ENCODE measurements around the gene ZNF512.
"Not testable (repeated sequence)": the region's sequence is repeated elsewhere in the genome, so short reads cannot be mapped to it uniquely, and the experiment has no call there.

ZNF512 gene

DNA sequence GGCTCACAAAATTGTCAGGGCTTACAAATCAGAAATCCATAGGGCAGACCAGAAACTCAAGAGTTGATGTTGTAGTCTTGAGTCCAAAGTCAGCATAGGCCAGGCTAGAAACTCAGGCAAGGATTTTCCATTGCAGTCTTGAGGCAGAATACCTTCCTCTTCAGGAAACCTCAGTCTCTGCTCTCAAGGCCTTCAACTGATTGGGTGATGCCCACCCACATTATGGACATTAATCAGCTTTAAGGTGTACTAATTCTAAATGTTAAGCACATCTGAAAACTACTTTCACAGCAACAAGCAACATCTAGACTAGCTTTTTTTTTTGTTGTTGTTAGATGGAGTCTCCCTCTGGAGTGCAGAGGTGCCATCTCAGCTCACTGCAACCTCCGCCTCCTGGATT lies 31.3 kb upstream of the ZNF512 start:
- no peak overlapping the region for H3K4me3 ChIP-seq (ENCODE audit: low read length, poor library complexity, severe bottlenecking)
- no peaks in the 10 kb centered on the region for H4K20me1 ChIP-seq (ENCODE audit: insufficient read depth, low read length, poor library complexity, severe bottlenecking)
- no peak overlapping the region for H3K4me2 ChIP-seq (ENCODE audit: low read depth, low read length, poor library complexity, severe bottlenecking)
- no peak overlapping the region for H3K9ac ChIP-seq (ENCODE audit: low read depth, low read length, poor library complexity, severe bottlenecking)
- H2AFZ ChIP-seq (ENCODE audit: low read length), result no peak overlapping the region
- no peaks in the 10 kb centered on the region for H3F3A ChIP-seq (ENCODE audit: low read depth)
- no peaks in the 10 kb centered on the region for H3K9me3 ChIP-seq (ENCODE audit: insufficient read depth, low read depth, low read length)
- H3K4me1 ChIP-seq (ENCODE audit: insufficient read depth, low read length, poor library complexity, severe bottlenecking), result no peaks in the 10 kb centered on the region
- no peaks in the 10 kb centered on the region for H3K36me3 ChIP-seq (ENCODE audit: insufficient read depth, low read length)
- H3K79me2 ChIP-seq (ENCODE audit: insufficient read depth, low read length), result no peaks in the 10 kb centered on the region
- TF ChIP-seq EZH2phosphoT487 (IDR thresholded peaks at IDR 0.05; ENCODE audit: borderline replicate concordance), result no peak
- TF ChIP-seq, protein P1, sequence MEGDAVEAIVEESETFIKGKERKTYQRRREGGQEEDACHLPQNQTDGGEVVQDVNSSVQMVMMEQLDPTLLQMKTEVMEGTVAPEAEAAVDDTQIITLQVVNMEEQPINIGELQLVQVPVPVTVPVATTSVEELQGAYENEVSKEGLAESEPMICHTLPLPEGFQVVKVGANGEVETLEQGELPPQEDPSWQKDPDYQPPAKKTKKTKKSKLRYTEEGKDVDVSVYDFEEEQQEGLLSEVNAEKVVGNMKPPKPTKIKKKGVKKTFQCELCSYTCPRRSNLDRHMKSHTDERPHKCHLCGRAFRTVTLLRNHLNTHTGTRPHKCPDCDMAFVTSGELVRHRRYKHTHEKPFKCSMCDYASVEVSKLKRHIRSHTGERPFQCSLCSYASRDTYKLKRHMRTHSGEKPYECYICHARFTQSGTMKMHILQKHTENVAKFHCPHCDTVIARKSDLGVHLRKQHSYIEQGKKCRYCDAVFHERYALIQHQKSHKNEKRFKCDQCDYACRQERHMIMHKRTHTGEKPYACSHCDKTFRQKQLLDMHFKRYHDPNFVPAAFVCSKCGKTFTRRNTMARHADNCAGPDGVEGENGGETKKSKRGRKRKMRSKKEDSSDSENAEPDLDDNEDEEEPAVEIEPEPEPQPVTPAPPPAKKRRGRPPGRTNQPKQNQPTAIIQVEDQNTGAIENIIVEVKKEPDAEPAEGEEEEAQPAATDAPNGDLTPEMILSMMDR (conservative IDR thresholded peaks at IDR 0.05; ENCODE audit: low read length), result no peak
- H3K27me3 ChIP-seq (ENCODE audit: insufficient read depth, low read length, poor library complexity, severe bottlenecking), result no peaks in the 10 kb centered on the region
- no peaks in the 10 kb centered on the region for H3K9me2 ChIP-seq (replicated peaks; ENCODE audit: low read depth, low read length)

DNA sequence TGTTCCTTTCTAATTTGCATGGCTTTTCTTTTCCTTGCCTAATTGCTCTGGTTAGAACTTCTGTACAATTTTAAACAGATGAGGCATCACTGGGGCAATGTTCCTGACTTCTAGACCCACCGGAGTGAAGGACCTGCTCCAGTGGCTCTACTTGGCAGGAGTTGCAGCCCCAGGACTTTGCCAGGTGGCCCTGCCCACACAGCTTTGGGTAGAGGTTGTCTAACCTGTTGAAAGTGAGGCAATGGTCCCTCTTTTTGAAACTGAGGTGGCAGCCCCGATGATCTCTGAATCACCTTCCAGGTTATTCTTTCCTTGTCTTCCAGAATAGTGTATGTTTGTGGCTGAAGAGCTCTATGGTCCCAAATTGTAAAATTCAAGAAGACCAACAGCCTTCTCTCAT lies 29.9 kb upstream of the ZNF512 start:
- Histone ChIP-seq H3K9me3 (ENCODE audit: insufficient read depth, low read depth, low read length) (no peaks in the 10 kb centered on the region), H3K4me3 (ENCODE audit: low read length, poor library complexity, severe bottlenecking) (no peak overlapping the region), H3K79me2 (ENCODE audit: insufficient read depth, low read length) (no peaks in the 10 kb centered on the region), H3K9ac (ENCODE audit: low read depth, low read length, poor library complexity, severe bottlenecking) (no peak overlapping the region), H2AFZ (ENCODE audit: low read length) (no peak overlapping the region), H3K9me2 (replicated peaks; ENCODE audit: low read depth, low read length) (no peaks in the 10 kb centered on the region), H4K20me1 (ENCODE audit: insufficient read depth, low read length, poor library complexity, severe bottlenecking) (no peaks in the 10 kb centered on the region), H3F3A (ENCODE audit: low read depth) (no peaks in the 10 kb centered on the region), H3K4me2 (ENCODE audit: low read depth, low read length, poor library complexity, severe bottlenecking) (no peak overlapping the region), H3K36me3 (ENCODE audit: insufficient read depth, low read length) (no peaks in the 10 kb centered on the region), H3K27me3 (ENCODE audit: insufficient read depth, low read length, poor library complexity, severe bottlenecking) (no peaks in the 10 kb centered on the region), H3K4me1 (ENCODE audit: insufficient read depth, low read length, poor library complexity, severe bottlenecking) (no peaks in the 10 kb centered on the region)
- TF ChIP-seq, protein P1 (conservative IDR thresholded peaks at IDR 0.05; ENCODE audit: low read length), result no peak
- no peak for TF ChIP-seq EZH2phosphoT487 (IDR thresholded peaks at IDR 0.05; ENCODE audit: borderline replicate concordance)

DNA sequence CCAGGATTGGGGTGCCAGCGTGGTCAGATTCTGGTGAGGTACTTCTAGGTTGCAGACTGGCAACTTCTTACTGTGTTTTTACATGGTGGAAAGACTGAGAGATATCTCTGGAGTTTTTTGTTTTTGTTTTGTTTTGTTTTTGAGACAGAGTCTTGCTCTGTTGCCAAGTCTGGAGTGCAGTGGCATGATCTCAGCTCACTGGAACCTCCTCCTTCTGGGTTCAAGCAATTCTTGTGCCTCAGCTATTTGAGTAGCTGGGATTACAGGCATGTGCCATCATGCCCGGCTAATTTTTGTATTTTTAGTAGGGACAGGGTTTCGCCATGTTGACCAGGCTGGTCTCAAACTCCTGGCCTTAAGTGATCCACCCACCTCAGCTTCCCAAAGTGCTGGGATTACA lies 28.4 kb upstream of the ZNF512 start:
- H3K36me3 ChIP-seq (ENCODE audit: insufficient read depth, low read length); H3K4me2 ChIP-seq (ENCODE audit: low read depth, low read length, poor library complexity, severe bottlenecking); H3K4me1 ChIP-seq (ENCODE audit: insufficient read depth, low read length, poor library complexity, severe bottlenecking); H3K9me2 ChIP-seq (replicated peaks; ENCODE audit: low read depth, low read length); H3K4me3 ChIP-seq (ENCODE audit: low read length, poor library complexity, severe bottlenecking); H3F3A ChIP-seq (ENCODE audit: low read depth); H4K20me1 ChIP-seq (ENCODE audit: insufficient read depth, low read length, poor library complexity, severe bottlenecking); H3K9me3 ChIP-seq (ENCODE audit: insufficient read depth, low read depth, low read length); H3K9ac ChIP-seq (ENCODE audit: low read depth, low read length, poor library complexity, severe bottlenecking); H3K27me3 ChIP-seq (ENCODE audit: insufficient read depth, low read length, poor library complexity, severe bottlenecking); H3K79me2 ChIP-seq (ENCODE audit: insufficient read depth, low read length); H2AFZ ChIP-seq (ENCODE audit: low read length): not testable (repeated sequence)

DNA sequence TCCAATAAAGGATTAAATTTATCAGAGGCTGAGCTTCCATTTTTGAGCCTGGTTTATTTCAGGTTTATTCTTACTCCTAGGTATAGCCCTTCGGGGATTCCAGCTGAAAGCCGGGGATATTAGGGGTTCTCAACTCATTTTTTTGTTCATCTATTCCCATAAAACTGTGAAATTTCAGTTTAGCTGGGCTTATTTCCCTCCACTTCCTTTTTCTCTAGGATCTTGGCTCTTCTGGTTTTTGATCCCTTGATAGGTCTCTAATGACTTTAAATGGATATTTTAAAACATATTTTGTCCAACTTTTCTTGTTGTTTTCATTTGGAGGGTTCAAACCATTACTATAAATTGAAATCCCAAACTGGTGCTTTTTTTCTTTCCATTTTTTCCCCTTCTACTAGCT lies 23.6 kb upstream of the ZNF512 start:
- H3K4me1 ChIP-seq (ENCODE audit: insufficient read depth, low read length, poor library complexity, severe bottlenecking), result no peaks in the 10 kb centered on the region
- no peaks in the 10 kb centered on the region for H3K79me2 ChIP-seq (ENCODE audit: insufficient read depth, low read length)
- no peaks in the 10 kb centered on the region for H3F3A ChIP-seq (ENCODE audit: low read depth)
- H3K4me3 ChIP-seq (ENCODE audit: low read length, poor library complexity, severe bottlenecking), result no peak overlapping the region
- no peaks in the 10 kb centered on the region for H3K27me3 ChIP-seq (ENCODE audit: insufficient read depth, low read length, poor library complexity, severe bottlenecking)
- no peak overlapping the region for H3K4me2 ChIP-seq (ENCODE audit: low read depth, low read length, poor library complexity, severe bottlenecking)
- H4K20me1 ChIP-seq (ENCODE audit: insufficient read depth, low read length, poor library complexity, severe bottlenecking), result no peaks in the 10 kb centered on the region
- no peaks in the 10 kb centered on the region for H3K9me2 ChIP-seq (replicated peaks; ENCODE audit: low read depth, low read length)
- TF ChIP-seq, protein P1 (conservative IDR thresholded peaks at IDR 0.05; ENCODE audit: low read length), result no peak
- no peak for TF ChIP-seq EZH2phosphoT487 (IDR thresholded peaks at IDR 0.05; ENCODE audit: borderline replicate concordance)
- H3K9me3 ChIP-seq (ENCODE audit: insufficient read depth, low read depth, low read length), result no peaks in the 10 kb centered on the region
- no peak overlapping the region for H2AFZ ChIP-seq (ENCODE audit: low read length)
- H3K9ac ChIP-seq (ENCODE audit: low read depth, low read length, poor library complexity, severe bottlenecking), result no peak overlapping the region
- H3K36me3 ChIP-seq (ENCODE audit: insufficient read depth, low read length), result no peaks in the 10 kb centered on the region
